Esophagus muscularis mucosa (tissue), 4 donors: ENCODE results near the gene CKAP5. TPM values are rescaled to one million over a fixed set of nuclear protein-coding genes. Genes with fewer than 3 reads are reported as not detected.
"Not testable (repeated sequence)": the region's sequence is repeated elsewhere in the genome, so short reads cannot be mapped to it uniquely, and the experiment has no call there.

ENCODE experiments used
- DNase-seq: peaks from one replicate; pipeline ENCODE4 v3.0.0-alpha.2; 2017; ENCODE audit errors: extremely low spot score
- H3K27ac ChIP-seq, 4 donors: fragments of 200-600 bp; sonication (generic); replicated peaks in 1 of 4; 1 replicate in 3 of 4; 2 replicates in 1 of 4; pipeline ENCODE4 v1.5.1; 2016 to 2019; ENCODE audit warnings: mild to moderate bottlenecking in 1 of 4
- H3K27me3 ChIP-seq, 4 donors: fragments of 200-600 bp; sonication (generic); one replicate each; pipeline versions ENCODE4 v1.5.1 to v1.6.0; 2016 to 2019
- H3K36me3 ChIP-seq, 4 donors: fragments of 200-600 bp; sonication (generic); one replicate each; pipeline ENCODE4 v1.5.1; 2016 to 2019
- H3K4me1 ChIP-seq, 4 donors: fragments of 200-600 bp; sonication (generic); one replicate each; pipeline ENCODE4 v1.5.1; 2016 to 2019
- H3K4me3 ChIP-seq, 4 donors: fragments of 200-600 bp; sonication (generic); 1 replicate in 2 of 4; 2 replicates in 2 of 4; pipeline ENCODE4 v1.5.1; 2016 to 2019; ENCODE audit warnings: mild to moderate bottlenecking in 4 of 4, moderate library complexity in 1 of 4
- H3K9me3 ChIP-seq, 4 donors: fragments of 200-600 bp; sonication (generic); 1 replicate in 3 of 4; 2 replicates in 1 of 4; pipeline ENCODE4 v1.5.1; 2016 to 2019
- EP300 ChIP-seq: sonication (generic); formaldehyde crosslinking; IDR thresholded peaks from one replicate; pipeline ENCODE4 v1.6.1; 2017; ENCODE audit warnings: antibody characterized with exemption
- POLR2A ChIP-seq: fragments of 450-650 bp; IDR thresholded peaks from one replicate; pipeline ENCODE4 v1.6.1; 2017; ENCODE audit warnings: antibody characterized with exemption, moderate library complexity, mild to moderate bottlenecking, low read depth
- POLR2AphosphoS5 ChIP-seq, 2 donors: sonication (generic); formaldehyde crosslinking; IDR thresholded peaks; one replicate each; pipeline ENCODE4 v1.6.1; 2017; ENCODE audit warnings: antibody characterized with exemption in 2 of 2
- WGBS: methylation state at CpG from one replicate; pipeline ENCODE4 v1.1.5; 2018; 5-methylcytosine and 5-hydroxymethylcytosine counted together
- intact Hi-C: fragments of 100-400 bp; cut with DNase I; formaldehyde crosslinking; loops from one replicate; pipeline ENCODE4 v1.15.1; 2023
- total RNA-seq, 4 donors: library from RNA; depleted of rRNA; stranded (reverse); fragments of >200 nt; gene quantifications; one replicate each; pipeline versions ENCODE4 v1.1.0 to v1.2.1, GENCODE V29; 2016
- TF ChIP-seq, protein P1 (sequence below), 3 experiments: fragments of 200-600 bp in 2 of 3; fragments of 450-650 bp in 1 of 3; sonication (generic) in 2 of 3; IDR thresholded peaks; one replicate each; pipeline ENCODE4 v1.5.1; 2017 to 2019; ENCODE audit warnings: antibody characterized with exemption in 3 of 3, mild to moderate bottlenecking in 2 of 3, moderate library complexity in 1 of 3

CKAP5 gene
- total RNA-seq, 4 donors from 2014 or later = 32.4 to 49.2 (median 40.0) TPM

GRCh38 chr11:46800177-46800576 is 45.9 kb downstream of the CKAP5 start:
- H3K27me3 ChIP-seq = no peaks in the 10 kb centered on the region
- TF ChIP-seq EP300 (no peak), POLR2A (no peak), POLR2AphosphoS5 (IDR thresholded peaks at IDR 0.05) (no peak)
- TF ChIP-seq, protein P1, sequence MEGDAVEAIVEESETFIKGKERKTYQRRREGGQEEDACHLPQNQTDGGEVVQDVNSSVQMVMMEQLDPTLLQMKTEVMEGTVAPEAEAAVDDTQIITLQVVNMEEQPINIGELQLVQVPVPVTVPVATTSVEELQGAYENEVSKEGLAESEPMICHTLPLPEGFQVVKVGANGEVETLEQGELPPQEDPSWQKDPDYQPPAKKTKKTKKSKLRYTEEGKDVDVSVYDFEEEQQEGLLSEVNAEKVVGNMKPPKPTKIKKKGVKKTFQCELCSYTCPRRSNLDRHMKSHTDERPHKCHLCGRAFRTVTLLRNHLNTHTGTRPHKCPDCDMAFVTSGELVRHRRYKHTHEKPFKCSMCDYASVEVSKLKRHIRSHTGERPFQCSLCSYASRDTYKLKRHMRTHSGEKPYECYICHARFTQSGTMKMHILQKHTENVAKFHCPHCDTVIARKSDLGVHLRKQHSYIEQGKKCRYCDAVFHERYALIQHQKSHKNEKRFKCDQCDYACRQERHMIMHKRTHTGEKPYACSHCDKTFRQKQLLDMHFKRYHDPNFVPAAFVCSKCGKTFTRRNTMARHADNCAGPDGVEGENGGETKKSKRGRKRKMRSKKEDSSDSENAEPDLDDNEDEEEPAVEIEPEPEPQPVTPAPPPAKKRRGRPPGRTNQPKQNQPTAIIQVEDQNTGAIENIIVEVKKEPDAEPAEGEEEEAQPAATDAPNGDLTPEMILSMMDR (IDR thresholded peaks at IDR 0.05) = no peak
- peaks cover 35 to 85% (median 45%) of the 10 kb centered on the region in 4 donors for H3K36me3 ChIP-seq

GRCh38 chr11:46799725-46800124 is 46.4 kb downstream of the CKAP5 start:
- H3K27ac ChIP-seq, intact Hi-C loops, DNase-seq, H3K27me3 ChIP-seq, H3K9me3 ChIP-seq, H3K4me1 ChIP-seq, H3K4me3 ChIP-seq: not testable (repeated sequence)
- WGBS = 100% methylated on average over 2 of the region's 2 CpGs
- H3K36me3 ChIP-seq = peaks cover 36 to 85% (median 47%) of the 10 kb centered on the region in 4 donors

More at GRCh38 chr11:46800177-46800576, 45.9 kb downstream of the CKAP5 start:
- peaks cover 0 to 6% (median 0%) of the 10 kb centered on the region in 4 donors for H3K4me1 ChIP-seq
- H3K9me3 ChIP-seq = no peaks in the 10 kb centered on the region
- intact Hi-C loops = no loop called here
- 100% methylated on average over 1 of the region's 1 CpG for WGBS
- no peak for DNase-seq
- no peak overlapping the region for H3K4me3 ChIP-seq
- no peak overlapping the region for H3K27ac ChIP-seq

- H3K27me3 ChIP-seq = no peaks in the 10 kb centered on the region
- no peak for TF ChIP-seq POLR2A
- TF ChIP-seq POLR2AphosphoS5 (IDR thresholded peaks at IDR 0.05) = no peak
- TF ChIP-seq, protein P1 (IDR thresholded peaks at IDR 0.05) = no peak
- TF ChIP-seq EP300 = no peak
- intact Hi-C loops = no loop called here
- H3K27ac ChIP-seq = no peak overlapping the region
- H3K4me1 ChIP-seq = no peaks in the 10 kb centered on the region
- H3K4me3 ChIP-seq = no peak overlapping the region
- no peak for DNase-seq
- peaks cover 47 to 95% (median 80%) of the 10 kb centered on the region in 4 donors for H3K36me3 ChIP-seq
- WGBS = 93% methylated on average over 4 of the region's 4 CpGs
- H3K9me3 ChIP-seq = no peaks in the 10 kb centered on the region
Observed at GRCh38 chr11:46778416-46778815, 67.7 kb downstream of the CKAP5 start.

GRCh38 chr11:46776878-46777277 is 69.2 kb downstream of the CKAP5 start:
- no peaks in the 10 kb centered on the region for H3K9me3 ChIP-seq
- no peaks in the 10 kb centered on the region for H3K27me3 ChIP-seq
- H3K4me3 ChIP-seq = no peak overlapping the region
- DNase-seq = no peak
- no peak for TF ChIP-seq EP300
- TF ChIP-seq, protein P1 (IDR thresholded peaks at IDR 0.05) = no peak
- TF ChIP-seq POLR2AphosphoS5 (IDR thresholded peaks at IDR 0.05) = no peak
- TF ChIP-seq POLR2A = no peak
- no peak overlapping the region for H3K27ac ChIP-seq
- H3K4me1 ChIP-seq = no peaks in the 10 kb centered on the region
- over 99% methylated on average over 2 of the region's 2 CpGs for WGBS
- intact Hi-C loops = no loop called here
- peaks cover 56 to 94% (median 78%) of the 10 kb centered on the region in 4 donors for H3K36me3 ChIP-seq

- no peak overlapping the region for H3K27ac ChIP-seq
- no peaks in the 10 kb centered on the region for H3K4me1 ChIP-seq
- 91% methylated on average over 4 of the region's 4 CpGs for WGBS
- H3K36me3 ChIP-seq = peaks cover 37 to 92% (median 68%) of the 10 kb centered on the region in 4 donors
- TF ChIP-seq, protein P1 (IDR thresholded peaks at IDR 0.05) = no peak
- TF ChIP-seq POLR2A (no peak), POLR2AphosphoS5 (IDR thresholded peaks at IDR 0.05) (no peak), EP300 (no peak)
- no peak overlapping the region for H3K4me3 ChIP-seq
- intact Hi-C loops = no loop called here
- H3K27me3 ChIP-seq = no peaks in the 10 kb centered on the region
- DNase-seq = no peak
- H3K9me3 ChIP-seq = no peaks in the 10 kb centered on the region
Observed at GRCh38 chr11:46769636-46770221, 76.4 kb downstream of the CKAP5 start.
